Measurements from ENCODE around the gene FJX1.

DNA sequence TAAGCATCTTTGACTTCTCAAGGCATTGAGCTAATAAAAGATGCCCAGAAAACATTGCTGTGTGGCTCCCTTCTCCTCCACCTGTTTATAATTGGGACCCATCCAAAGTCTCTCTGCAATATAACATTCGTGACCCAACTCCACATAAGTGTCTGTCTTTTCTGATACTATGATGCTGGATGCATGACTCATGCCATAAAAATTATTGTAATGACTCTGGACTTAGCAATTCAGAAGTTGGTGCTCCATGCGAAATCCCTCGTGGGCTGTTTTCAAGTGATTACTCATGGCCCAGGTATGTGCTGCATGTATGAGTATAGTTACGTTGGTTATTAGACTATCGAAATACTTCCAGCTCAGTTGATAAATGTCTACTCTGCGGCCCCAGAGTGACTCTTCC, 11.7 kb downstream of the FJX1 start:
- TF ChIP-seq, protein P1, sequence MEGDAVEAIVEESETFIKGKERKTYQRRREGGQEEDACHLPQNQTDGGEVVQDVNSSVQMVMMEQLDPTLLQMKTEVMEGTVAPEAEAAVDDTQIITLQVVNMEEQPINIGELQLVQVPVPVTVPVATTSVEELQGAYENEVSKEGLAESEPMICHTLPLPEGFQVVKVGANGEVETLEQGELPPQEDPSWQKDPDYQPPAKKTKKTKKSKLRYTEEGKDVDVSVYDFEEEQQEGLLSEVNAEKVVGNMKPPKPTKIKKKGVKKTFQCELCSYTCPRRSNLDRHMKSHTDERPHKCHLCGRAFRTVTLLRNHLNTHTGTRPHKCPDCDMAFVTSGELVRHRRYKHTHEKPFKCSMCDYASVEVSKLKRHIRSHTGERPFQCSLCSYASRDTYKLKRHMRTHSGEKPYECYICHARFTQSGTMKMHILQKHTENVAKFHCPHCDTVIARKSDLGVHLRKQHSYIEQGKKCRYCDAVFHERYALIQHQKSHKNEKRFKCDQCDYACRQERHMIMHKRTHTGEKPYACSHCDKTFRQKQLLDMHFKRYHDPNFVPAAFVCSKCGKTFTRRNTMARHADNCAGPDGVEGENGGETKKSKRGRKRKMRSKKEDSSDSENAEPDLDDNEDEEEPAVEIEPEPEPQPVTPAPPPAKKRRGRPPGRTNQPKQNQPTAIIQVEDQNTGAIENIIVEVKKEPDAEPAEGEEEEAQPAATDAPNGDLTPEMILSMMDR (conservative IDR thresholded peaks at IDR 0.05; ENCODE audit: low read depth, low read length), result no peak
- TF ChIP-seq EZH2 (IDR thresholded peaks at IDR 0.05; ENCODE audit: low read length, unreplicated experiment), result no peak

Measured in PC-3 (cell line).